Osteoblast (primary cell): Measurements from ENCODE around the gene WFDC12. TPM values are rescaled to one million over a fixed set of nuclear protein-coding genes. Genes with fewer than 3 reads are reported as not detected.

Experiments
- DNase-seq: peaks from one replicate; pipeline ENCODE4 v3.0.0; 2011; ENCODE audit warnings: low spot score, mixed read lengths; ENCODE audit not compliant: insufficient read length; ENCODE audit errors: missing footprints
- H2AFZ ChIP-seq: 2 replicates; pipeline ENCODE4 v1.6.0; 2011; ENCODE audit warnings: mild to moderate bottlenecking, low read length
- H3K27ac ChIP-seq: 2 replicates; pipeline ENCODE4 v1.5.1; 2011; ENCODE audit warnings: mild to moderate bottlenecking, low read depth, low read length, moderate library complexity
- H3K27me3 ChIP-seq: 2 replicates; pipeline ENCODE4 v1.6.0; 2012; ENCODE audit warnings: mild to moderate bottlenecking, control low read depth, inconsistent platforms, low read length, moderate library complexity; ENCODE audit not compliant: insufficient read depth
- H3K36me3 ChIP-seq: 2 replicates; pipeline ENCODE4 v1.5.1; 2011; ENCODE audit warnings: mild to moderate bottlenecking, low read length, control low read depth, moderate library complexity; ENCODE audit not compliant: insufficient read depth
- H3K4me1 ChIP-seq: 2 replicates; pipeline ENCODE4 v1.5.1; 2011; ENCODE audit warnings: mild to moderate bottlenecking, low read length, control low read depth, moderate library complexity; ENCODE audit not compliant: insufficient read depth
- H3K4me2 ChIP-seq: 2 replicates; pipeline ENCODE4 v1.6.0; 2011; ENCODE audit warnings: mild to moderate bottlenecking, low read length; ENCODE audit not compliant: insufficient read depth
- H3K4me3 ChIP-seq: fragments of 200-600 bp; sonication (generic); 3 replicates; pipeline ENCODE4 v1.5.1; 2012; ENCODE audit warnings: mild to moderate bottlenecking, low read length, inconsistent platforms; ENCODE audit not compliant: insufficient read depth
- H3K79me2 ChIP-seq: 2 replicates; pipeline ENCODE4 v1.6.0; 2012; ENCODE audit warnings: mild to moderate bottlenecking, low read length, control low read depth, inconsistent platforms; ENCODE audit not compliant: insufficient read depth
- H3K9me3 ChIP-seq: 2 replicates; pipeline ENCODE4 v1.5.1; 2011; ENCODE audit warnings: low read depth, low read length, control low read depth
- H4K20me1 ChIP-seq: 2 replicates; pipeline ENCODE4 v1.6.0; 2012; ENCODE audit warnings: mild to moderate bottlenecking, low read length, control low read depth; ENCODE audit not compliant: insufficient read depth
- CTCF ChIP-seq: IDR thresholded peaks from 2 replicates; pipeline ENCODE4 v1.5.1; 2011; ENCODE audit warnings: mild to moderate bottlenecking, low read depth, low read length, moderate library complexity; ENCODE audit errors: extremely low read depth
- total RNA-seq: library from RNA; depleted of rRNA; stranded (reverse); fragments of >200 nt; gene quantifications from 2 replicates; pipeline ENCODE4 v1.2.3, GENCODE V29; 2012

Gene WFDC12
- total RNA-seq, 1 donor: not detected

DNA sequence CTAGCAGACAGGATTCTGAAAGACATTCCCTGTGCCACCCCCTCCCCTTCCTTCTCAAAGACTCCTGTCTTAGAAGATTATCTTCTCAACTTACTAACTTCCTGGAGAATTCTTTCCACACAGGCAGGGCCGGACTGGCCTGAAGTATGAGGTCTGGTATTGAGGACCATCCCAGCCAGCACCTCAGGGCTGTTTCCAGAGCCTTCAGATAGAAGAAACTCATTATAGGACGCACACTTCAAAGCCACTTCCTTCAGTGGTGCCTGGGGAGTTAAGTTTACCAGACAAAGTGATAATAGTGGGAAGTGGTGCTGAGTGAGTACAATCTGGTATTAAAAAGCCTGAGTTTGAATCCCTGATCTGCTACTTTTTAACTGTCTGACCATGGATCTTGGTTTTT lies 39.0 kb downstream of the WFDC12 start:
- DNase-seq: no peak
- no peak for TF ChIP-seq CTCF
- no peaks in the 10 kb centered on the region for H3K79me2 ChIP-seq
- H2AFZ ChIP-seq: no peak overlapping the region
- peaks cover 37% of the 10 kb centered on the region for H3K4me1 ChIP-seq
- no peaks in the 10 kb centered on the region for H3K27me3 ChIP-seq
- H3K36me3 ChIP-seq: peaks cover 3% of the 10 kb centered on the region
- no peaks in the 10 kb centered on the region for H3K9me3 ChIP-seq
- H3K4me2 ChIP-seq: no peak overlapping the region
- H4K20me1 ChIP-seq: no peaks in the 10 kb centered on the region
- no peak overlapping the region for H3K4me3 ChIP-seq
- no peak overlapping the region for H3K27ac ChIP-seq

DNA sequence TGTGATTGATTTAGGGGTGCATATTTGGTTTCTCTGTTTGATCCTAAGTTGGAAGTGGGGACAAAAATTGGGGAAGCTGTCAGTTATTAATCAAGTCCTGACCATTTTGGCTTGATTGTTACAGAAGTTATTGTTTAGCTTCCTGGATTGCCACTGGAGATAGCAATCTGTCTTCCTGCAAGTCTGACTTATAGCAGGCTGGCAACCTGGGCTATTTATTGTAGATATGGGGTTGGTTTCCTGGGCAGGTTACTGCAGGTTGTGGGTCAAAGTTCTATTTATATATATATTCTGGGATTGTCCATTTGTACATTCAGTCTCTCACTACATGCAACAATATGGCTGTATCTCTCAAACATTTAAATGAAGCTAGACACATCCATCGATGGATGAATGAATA lies 41.1 kb downstream of the WFDC12 start:
- no peaks in the 10 kb centered on the region for H3K27me3 ChIP-seq
- peaks cover 3% of the 10 kb centered on the region for H3K36me3 ChIP-seq
- no peaks in the 10 kb centered on the region for H3K9me3 ChIP-seq
- DNase-seq: no peak
- no peaks in the 10 kb centered on the region for H3K79me2 ChIP-seq
- H3K4me3 ChIP-seq: no peak overlapping the region
- H3K4me2 ChIP-seq: no peak overlapping the region
- H3K4me1 ChIP-seq: peaks cover 20% of the 10 kb centered on the region
- H3K27ac ChIP-seq: no peak overlapping the region
- no peaks in the 10 kb centered on the region for H4K20me1 ChIP-seq
- no peak for TF ChIP-seq CTCF
- H2AFZ ChIP-seq: no peak overlapping the region

DNA sequence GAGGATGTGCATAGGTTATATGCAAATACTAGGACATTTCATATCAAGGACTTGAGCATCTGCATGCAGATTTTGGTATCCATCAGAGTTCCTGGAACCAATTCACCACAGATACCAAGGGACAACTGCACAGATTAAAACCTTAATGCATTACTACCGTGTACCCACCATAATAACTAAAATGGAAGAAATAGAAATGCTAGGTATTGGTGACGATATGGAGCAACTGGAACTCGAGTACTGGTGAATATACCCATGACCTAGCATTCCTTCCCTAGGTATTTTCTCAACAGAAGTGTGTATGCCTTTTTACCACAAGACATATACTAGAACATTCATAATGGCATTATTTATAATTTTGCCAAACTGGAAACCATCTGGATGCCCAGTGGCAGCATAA lies 41.8 kb downstream of the WFDC12 start:
- H3K4me3 ChIP-seq: no peak overlapping the region
- H3K27ac ChIP-seq: no peak overlapping the region
- TF ChIP-seq CTCF: no peak
- DNase-seq: no peak
- H3K79me2 ChIP-seq: no peaks in the 10 kb centered on the region
- peaks cover 8% of the 10 kb centered on the region for H3K36me3 ChIP-seq
- no peaks in the 10 kb centered on the region for H3K27me3 ChIP-seq
- H3K4me1 ChIP-seq: peaks cover 13% of the 10 kb centered on the region
- H4K20me1 ChIP-seq: no peaks in the 10 kb centered on the region
- no peak overlapping the region for H3K4me2 ChIP-seq
- no peak overlapping the region for H2AFZ ChIP-seq
- no peaks in the 10 kb centered on the region for H3K9me3 ChIP-seq

DNA sequence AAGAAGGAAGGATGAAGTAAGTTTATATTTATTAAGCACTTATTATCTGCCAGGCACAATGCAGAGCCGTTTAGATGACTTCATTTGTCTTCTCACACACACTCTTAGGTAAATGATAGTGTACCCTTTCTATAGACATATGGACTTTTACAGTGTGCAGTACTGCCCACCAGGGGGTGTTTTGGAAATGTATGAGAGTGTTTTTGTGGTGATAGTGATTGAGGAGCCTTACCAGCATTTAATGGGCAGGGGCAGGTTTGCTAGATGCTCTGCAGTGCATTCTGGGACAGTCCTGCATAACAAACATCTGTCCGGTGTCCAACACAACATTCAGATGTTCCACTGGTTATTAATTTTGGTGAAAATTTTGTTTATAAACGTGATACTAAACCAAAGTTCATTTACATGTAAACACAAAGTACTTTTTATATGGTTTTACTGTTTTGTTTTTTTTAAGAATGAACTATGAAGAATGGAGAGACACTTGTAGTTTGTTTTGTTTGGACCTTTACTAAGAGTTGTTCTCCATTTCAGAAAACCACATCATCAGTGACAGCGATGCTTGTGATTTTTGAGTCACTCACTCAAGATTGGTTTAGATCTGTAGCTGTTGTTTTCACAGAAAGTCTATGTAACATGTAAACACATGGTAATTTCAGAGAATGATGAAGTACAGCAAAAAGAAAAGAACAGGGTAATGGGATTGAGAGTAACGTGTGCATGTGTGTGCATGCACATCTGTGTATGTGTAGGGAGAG lies 43.2 kb downstream of the WFDC12 start:
- DNase-seq: peak; percentile 72
- H3K4me3 ChIP-seq: no peak overlapping the region
- no peaks in the 10 kb centered on the region for H3K9me3 ChIP-seq
- H3K4me1 ChIP-seq: peaks cover 7% of the 10 kb centered on the region
- H3K27me3 ChIP-seq: no peaks in the 10 kb centered on the region
- no peaks in the 10 kb centered on the region for H3K79me2 ChIP-seq
- H3K36me3 ChIP-seq: peaks cover 16% of the 10 kb centered on the region
- peak overlapping the region; percentile 39 for H3K27ac ChIP-seq
- H4K20me1 ChIP-seq: no peaks in the 10 kb centered on the region
- peak; percentile 62 for TF ChIP-seq CTCF
- H2AFZ ChIP-seq: no peak overlapping the region
- no peak overlapping the region for H3K4me2 ChIP-seq
